NCI-H2029 treated with DMSO at 0.1 percent for 48 hours (cell line): Measurements from ENCODE around the gene RARA.

Experiments used
- DNase-seq: peaks from one replicate; lab custom pipeline; 2025; lab: John Stamatoyannopoulos, UW

The RARA gene

DNA sequence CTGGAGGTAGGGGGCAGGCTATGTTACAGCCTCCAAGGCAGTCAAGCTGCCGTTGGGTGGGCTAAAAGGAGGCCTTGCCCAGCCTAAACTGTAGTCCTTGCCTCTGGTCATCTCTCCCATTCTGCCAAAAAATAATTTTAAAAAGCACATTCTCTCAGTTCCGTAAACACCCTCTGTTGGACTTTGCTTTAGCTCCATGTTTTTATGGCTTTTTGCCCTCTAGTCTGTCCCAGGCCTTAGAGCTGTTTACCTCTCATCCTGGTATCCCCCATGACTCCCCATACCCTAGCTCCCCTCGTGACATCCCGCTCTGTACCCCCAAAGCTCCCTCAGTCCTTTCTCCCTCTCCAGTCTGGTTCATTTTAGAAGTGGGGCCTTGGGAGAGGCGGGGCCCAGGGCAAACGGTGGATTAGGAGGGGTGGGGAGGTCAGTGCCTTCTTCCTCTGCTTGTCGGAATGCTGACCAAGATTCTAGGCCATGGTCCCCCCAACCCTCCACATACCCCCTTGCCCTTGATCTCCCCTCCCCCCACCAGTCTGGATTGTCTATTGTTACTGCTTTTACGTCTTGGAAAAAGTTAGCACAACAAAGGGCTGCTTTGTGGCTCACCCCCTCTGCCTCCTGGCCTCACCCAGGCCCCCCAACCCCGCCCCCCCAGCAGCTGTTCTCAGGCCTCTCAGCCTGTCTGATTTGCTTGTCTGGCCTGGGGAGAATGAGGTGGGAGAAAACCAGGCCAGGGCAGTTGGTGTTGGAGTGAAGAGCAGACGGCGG lies 37.2 kb downstream of the RARA start:
- DNase-seq = no peak

DNA sequence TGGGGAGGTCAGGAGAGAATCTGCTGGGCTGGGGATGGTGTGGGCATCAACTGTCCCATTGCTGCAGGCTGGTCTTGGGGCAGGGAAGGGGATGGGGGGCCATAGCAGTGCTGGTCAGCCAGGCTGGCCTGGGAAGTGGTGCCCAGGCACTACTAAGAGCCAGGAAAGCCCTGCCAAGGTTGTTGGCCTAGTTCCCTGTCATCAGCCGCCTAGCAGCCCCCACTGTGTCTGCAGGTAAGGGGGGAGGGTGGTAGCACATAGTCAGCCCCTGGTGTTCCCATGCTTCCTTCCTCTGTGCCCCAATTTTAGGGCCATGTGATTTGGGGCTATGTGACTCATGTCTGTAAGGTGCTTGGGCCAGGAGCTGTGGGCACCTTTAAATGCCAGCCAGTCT lies 37.8 kb downstream of the RARA start:
- no peak for DNase-seq

DNA sequence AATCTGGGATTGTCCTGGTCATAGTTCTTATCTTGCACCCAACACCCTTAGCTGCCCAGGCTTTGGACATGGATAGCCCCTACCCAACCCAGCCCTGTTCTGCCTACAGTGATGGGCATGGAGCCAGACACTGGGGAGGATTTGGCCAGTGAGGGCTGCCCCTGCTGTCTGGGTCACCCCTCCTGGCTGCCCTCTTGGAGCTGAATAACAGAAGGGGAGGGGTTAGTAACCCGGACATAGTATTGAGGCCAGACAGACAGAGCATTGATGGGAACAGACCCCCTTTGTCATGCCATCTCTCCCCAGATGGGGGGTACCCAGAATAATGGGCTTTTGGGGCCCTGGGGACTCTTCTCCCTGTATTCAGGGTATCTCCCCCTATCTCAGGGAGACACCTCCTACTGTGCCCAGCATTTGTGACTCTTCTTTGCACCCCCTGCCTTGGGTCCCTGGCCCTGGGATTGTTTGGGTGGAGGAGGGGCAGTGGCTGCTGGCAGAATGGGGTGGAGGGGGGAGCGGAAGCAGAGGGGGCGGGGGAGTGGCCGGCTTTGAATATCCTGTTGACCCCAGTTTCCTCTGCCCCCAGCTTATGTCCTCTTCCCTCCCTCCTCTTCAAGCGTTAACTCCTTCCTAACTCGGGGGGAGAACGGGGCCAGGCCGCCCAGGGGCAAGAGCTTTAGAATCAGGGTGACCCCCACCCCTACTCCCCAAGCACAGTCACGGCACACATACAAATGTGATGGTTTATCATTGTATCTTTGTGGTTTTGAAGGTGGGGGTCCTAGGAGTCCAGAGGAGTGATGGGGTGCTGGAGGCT lies 38.5 kb downstream of the RARA start:
- DNase-seq = no peak

DNA sequence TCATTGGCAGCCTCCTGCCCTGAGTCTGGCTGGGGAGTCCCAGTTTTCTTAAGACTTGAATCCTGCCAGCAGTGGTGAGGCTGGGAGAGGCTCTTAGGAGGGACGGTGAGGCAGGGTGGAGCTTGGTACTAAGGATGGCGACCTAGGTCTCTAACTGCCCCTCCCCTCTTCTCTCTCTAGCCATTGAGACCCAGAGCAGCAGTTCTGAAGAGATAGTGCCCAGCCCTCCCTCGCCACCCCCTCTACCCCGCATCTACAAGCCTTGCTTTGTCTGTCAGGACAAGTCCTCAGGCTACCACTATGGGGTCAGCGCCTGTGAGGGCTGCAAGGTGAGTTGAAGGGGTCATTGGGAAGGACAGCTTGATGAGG lies 39.1 kb downstream of the RARA start:
- DNase-seq = no peak

DNA sequence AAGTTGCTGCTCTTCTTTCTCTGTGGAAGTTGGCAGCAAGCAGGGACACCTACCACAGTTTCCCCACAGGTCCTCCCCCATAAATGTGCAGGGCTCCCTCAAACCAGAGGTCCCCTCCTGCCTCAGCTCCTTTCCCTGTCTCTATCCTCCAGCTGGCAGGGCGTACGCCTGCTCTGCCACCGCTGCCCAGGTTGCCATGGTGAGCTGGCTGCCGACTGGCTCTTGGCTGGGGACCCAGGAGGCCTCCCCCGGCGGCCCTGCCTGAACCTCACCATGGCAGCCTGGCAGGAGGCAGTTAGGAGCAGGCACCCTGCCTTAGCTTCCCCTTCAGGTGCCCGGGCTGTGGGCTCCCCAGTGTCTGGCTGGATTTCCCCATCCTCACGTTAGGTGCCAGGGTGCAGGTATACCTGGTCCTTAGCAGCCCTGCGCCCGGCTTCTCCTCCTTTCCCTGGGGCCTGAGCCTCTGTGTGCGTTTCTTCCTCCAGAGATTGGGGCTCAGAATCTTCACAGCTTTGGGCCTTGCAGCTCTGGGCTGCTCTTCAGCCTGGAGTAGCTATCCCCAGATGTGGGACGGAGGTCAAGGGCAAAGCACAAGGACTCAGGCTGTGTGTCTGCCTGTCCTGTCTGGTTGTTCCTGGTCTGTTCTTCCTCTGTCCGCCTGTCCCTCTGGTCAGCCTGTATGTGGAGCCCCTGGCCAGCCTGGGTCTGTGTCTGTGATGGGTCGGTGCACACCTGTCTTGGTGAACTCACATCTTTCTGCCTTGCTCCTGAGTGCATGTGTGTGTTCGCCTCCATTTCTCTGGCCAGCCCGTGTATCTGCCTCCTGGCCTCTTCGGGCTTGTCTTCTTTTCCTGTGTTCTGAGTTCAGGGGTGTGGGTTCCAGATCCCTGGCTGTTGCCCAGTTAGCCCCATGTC lies 39.8 kb downstream of the RARA start:
- DNase-seq = no peak

DNA sequence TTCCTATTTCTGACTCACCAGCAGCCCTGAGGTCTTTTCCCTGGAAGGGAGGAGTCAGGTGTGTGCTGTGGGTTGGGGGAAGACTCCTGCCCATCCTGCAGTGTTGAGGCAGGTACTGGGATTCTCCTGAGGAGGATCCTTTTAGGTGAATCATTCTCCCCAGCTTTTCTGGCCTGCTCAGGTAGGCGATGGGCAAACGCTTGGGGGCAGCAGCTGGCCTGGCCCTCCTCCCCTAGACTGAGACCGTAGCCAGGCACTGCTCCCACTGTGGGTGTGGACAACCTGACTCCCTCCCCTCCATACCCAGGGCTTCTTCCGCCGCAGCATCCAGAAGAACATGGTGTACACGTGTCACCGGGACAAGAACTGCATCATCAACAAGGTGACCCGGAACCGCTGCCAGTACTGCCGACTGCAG lies 40.5 kb downstream of the RARA start:
- no peak for DNase-seq

DNA sequence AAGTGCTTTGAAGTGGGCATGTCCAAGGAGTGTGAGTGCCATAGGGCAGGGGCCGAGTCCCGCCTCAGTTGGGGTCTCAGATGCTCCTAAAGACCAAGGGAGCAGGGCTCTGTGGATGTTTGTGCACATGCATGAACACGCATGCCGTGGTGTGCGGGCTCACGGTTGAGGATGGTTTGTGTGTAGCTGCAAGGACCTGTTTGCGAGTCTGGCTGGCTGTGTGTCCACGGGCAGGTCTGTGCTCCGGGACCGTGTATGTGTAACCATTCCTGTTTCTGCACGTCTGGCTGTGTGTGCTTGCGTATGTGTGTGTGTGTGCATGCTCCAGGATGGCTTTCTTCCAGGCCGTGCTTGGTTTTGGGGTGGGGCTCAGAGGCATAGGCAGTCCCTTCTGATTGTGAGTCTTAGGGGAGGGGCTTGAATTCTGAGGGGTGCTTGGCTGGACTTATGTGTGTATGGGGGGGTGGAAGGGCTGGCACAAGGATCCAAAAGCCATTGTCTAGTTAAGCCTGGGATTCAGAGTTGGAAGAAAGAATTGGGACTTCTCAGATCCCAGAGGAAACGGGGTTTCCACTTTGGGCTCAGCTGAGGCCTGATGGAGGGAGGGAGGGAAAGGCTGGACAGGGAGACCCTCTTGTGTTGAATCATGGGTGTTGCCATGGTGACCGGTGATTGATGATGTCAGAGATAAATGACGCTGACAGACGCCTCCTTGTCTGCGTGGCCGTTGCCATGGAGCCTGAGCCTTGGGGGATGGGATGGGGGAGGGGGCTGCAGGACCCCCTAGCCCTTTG lies 41.1 kb downstream of the RARA start:
- no peak for DNase-seq

DNA sequence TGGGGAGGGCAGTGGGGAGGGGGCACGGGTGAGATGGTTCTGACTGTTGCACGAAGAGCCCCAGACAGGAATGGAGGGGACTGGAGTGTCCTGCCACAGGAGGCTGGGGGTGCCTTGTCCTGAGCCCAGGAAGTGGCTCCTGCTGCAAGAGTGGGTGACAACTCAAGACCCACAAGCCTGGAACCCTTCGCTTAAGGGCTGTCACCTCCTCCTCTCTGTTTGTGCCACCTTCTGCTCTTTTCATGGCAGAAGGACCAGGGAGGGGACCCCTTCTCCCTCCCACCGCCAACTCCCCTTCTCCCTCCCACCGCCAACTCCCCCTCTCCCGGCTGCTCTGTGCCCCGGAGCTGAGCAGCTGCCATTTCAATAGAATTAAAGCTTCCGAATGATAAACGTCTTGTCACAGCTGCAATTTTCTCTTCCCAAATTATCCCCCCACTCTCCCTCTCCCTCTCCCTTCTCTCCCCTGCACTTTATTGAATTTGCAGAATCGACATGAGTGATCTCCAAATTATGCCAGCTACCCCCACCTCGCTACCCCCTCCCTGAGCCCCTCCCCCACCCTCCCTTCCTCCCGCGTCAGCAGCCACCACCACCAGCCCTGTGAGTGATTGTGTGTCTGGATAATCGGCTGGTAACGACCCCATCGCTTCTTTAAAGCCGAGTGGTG lies 41.8 kb downstream of the RARA start:
- no peak for DNase-seq

DNA sequence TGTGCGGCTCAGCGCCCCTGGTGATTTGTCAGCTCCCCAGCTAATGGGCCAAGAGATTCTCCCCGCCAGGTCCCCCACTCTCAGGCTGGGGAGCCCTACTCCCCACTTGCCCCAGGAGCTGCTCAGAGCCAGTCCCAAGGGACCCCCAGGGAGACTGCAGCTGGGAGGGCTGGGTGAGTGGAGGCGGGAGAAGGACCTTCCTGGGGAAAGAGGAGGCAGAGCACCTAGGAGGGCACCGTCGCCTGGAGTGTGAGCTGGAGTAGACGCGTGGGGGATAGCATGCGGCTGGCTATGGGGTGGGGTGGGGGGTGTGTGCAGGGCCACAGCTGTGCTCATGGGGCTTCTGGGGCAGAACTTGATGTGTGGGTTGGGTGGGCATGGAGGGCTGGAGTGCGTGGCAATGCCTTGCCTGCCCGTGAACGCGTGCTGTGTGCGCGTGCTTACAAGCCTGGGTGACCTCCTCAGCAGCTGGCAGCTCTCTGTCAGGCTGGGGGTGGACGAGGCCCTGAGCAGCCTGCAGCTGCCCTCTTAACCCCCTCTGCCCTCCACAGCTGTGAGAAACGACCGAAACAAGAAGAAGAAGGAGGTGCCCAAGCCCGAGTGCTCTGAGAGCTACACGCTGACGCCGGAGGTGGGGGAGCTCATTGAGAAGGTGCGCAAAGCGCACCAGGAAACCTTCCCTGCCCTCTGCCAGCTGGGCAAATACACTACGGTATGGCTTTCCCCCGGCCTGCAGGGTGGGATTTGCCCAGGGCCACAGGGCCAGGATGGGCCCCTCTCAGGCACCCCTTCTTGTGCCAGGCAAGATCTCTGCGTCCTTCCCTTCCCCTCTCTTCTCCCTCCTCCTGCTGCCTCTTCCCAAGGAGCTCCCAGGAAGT lies 42.6 kb downstream of the RARA start:
- DNase-seq = peak; percentile 24

DNA sequence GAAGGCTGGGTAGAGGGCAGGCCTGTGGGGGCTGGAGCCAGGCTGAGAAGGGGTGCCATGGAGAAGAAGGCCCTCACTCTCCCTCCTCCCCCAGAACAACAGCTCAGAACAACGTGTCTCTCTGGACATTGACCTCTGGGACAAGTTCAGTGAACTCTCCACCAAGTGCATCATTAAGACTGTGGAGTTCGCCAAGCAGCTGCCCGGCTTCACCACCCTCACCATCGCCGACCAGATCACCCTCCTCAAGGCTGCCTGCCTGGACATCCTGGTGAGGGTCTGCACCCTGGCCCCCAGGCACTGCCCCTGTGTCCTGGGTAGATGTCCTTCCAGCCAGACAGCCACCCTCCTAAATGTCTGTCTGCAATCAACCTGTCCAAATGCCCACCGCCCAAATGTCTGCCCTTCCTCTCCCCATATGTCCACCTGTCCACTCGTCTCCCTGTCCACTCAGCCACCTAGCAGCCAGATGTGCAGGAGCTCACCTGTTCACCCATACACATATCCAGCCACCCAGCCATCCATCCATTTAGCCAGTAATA lies 43.3 kb downstream of the RARA start:
- DNase-seq = no peak

DNA sequence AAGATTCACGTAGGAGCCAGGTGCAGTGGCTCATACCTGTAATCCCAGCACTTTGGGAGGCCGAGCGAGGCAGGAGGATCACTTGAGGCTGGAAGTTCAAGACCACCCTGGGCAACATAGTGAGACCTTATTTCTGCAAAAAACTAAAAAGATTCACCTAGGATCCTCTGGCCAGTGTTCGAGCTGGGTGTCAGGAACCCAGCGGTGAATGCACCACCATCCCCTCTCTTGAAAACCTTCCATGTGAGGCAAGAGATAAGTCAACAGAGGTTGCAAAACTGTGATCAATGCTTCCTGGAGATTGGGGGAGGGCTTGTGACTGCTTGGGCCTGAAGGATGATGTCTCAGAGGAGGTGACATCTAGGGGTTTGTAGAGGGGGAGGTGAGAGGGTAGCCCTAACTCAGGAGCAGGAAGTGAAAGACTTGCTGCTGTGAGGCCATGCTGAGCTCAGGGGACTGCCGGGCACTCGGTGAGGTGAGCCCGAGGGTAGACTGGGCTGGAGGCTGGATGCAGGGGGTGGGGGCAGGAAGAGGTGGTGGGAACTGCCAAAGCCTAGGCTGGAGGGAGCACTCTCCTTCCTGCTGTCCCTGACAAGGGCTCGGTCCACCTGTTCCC lies 43.9 kb downstream of the RARA start:
- no peak for DNase-seq

DNA sequence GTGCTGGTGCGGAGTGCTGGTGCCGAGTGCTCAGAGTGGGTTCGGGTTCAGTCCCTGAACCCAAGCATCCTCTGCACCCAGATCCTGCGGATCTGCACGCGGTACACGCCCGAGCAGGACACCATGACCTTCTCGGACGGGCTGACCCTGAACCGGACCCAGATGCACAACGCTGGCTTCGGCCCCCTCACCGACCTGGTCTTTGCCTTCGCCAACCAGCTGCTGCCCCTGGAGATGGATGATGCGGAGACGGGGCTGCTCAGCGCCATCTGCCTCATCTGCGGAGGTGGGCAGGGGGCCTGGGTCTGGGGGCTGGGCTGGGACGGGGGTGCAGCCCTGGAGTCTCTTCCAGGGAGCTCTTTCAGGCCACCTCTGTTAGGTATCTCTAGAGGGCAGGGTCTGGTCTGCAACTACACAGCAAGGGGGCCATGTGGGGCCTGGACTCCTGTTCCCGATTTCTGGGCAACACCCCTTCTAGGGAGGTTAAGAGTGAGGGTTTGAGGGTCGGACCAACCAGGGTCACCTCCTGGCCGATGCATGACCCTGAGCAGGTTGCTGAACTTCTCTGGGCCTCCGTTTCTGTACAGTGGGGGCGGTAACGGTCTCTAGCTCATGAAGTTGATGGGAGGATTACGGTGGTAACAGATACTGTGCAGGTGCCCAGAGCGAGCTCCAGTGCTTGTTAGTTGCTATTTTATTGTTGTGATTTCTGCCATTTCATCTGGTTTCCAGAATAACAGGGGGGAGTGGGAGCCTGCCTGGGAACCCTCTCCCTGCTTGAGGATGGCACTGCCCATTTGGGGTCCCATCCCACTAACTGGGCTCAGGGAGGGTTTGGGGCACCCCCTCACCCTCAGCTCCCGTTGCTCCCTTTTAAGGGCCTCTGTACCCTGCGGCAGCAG lies 45.5 kb downstream of the RARA start:
- DNase-seq = no peak

DNA sequence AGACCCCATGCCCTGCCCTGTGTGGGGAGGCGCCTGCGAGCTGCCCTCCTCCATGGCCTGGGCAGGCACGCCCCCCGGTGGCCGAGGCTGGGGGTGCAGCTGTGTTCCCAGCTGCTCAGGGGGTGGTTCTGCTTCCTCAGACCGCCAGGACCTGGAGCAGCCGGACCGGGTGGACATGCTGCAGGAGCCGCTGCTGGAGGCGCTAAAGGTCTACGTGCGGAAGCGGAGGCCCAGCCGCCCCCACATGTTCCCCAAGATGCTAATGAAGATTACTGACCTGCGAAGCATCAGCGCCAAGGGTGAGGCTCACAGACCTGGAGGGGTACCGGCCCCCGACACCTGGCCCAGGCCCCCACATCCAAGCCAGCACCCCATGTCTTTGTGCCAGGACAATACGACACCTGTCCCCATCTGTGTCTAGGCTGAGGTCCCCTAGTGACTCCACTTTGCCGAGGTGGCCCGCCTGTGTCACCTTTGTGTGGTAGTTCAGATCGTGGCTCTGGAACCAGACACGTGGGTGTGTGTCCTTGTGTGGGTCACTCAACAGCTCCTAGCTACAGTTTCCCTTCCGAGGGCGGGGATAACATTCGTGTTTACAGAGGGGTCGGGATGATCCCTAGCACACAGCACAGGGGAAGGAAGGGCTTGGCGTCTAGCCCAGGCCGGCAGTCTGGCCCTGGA lies 46.3 kb downstream of the RARA start:
- DNase-seq = peak; percentile 3

DNA sequence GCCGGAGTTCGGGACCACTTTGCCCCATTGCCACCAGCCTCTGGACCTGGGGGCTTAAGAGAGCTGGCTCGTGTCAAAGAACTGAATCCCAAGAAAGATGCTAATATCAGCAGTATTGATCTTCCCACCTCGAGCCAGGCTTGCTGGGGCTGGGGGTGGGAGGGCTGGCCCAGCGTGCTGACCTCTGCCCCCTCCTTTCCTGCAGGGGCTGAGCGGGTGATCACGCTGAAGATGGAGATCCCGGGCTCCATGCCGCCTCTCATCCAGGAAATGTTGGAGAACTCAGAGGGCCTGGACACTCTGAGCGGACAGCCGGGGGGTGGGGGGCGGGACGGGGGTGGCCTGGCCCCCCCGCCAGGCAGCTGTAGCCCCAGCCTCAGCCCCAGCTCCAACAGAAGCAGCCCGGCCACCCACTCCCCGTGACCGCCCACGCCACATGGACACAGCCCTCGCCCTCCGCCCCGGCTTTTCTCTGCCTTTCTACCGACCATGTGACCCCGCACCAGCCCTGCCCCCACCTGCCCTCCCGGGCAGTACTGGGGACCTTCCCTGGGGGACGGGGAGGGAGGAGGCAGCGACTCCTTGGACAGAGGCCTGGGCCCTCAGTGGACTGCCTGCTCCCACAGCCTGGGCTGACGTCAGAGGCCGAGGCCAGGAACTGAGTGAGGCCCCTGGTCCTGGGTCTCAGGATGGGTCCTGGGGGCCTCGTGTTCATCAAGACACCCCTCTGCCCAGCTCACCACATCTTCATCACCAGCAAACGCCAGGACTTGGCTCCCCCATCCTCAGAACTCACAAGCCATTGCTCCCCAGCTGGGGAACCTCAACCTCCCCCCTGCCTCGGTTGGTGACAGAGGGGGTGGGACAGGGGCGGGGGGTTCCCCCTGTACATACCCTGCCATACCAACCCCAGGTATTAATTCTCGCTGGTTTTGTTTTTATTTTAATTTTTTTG lies 47.1 kb downstream of the RARA start:
- DNase-seq = no peak

DNA sequence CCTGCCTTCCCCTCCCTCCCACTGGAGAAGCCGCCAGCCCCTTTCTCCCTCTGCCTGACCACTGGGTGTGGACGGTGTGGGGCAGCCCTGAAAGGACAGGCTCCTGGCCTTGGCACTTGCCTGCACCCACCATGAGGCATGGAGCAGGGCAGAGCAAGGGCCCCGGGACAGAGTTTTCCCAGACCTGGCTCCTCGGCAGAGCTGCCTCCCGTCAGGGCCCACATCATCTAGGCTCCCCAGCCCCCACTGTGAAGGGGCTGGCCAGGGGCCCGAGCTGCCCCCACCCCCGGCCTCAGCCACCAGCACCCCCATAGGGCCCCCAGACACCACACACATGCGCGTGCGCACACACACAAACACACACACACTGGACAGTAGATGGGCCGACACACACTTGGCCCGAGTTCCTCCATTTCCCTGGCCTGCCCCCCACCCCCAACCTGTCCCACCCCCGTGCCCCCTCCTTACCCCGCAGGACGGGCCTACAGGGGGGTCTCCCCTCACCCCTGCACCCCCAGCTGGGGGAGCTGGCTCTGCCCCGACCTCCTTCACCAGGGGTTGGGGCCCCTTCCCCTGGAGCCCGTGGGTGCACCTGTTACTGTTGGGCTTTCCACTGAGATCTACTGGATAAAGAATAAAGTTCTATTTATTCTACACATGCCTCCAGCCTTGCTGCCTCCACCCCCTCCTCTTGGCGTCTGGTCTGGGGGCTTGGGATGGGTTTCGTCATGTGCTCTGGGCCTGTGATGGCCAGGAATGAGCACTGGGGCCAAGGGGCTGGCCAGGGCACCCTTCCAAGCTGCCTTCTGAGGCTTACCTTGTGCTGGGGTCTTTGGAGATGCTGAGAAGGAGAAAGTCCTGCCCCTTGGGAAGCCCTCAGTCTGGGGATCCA lies 48.3 kb downstream of the RARA start:
- DNase-seq = no peak
